ENCODE data around the gene GADD45G.

GRCh38 chr9:89629081-89629976 is 24.5 kb downstream of the GADD45G start:
- TF ChIP-seq CTCF (conservative IDR thresholded peaks at IDR 0.05; ENCODE audit: low read length) (no peak), EZH2phosphoT487 (IDR thresholded peaks at IDR 0.05; ENCODE audit: borderline replicate concordance, low read depth, low read length) (no peak)

Data from OCI-LY7 (cell line).